ENCODE measurements around the gene SDHA.
"Not testable (repeated sequence)": the region's sequence is repeated elsewhere in the genome, so short reads cannot be mapped to it uniquely, and the experiment has no call there.

SDHA gene

GRCh38 chr5:194603-195209 is 23.4 kb upstream of the SDHA start:
- H3K4me3 ChIP-seq (ENCODE audit: low read depth, low read length): no peak overlapping the region
- no peak for TF ChIP-seq CTCF (IDR thresholded peaks at IDR 0.05; ENCODE audit: low read depth, low read length)

GRCh38 chr5:195401-196160 is 22.5 kb upstream of the SDHA start:
- 0 out of 2 replicates have a peak, but pooled peaks have one; percentile 4 for TF ChIP-seq CTCF (IDR thresholded peaks at IDR 0.05; ENCODE audit: low read depth, low read length)
- no peak overlapping the region for H3K4me3 ChIP-seq (ENCODE audit: low read depth, low read length)

GRCh38 chr5:196350-196749 is 21.8 kb upstream of the SDHA start:
- TF ChIP-seq CTCF (IDR thresholded peaks at IDR 0.05; ENCODE audit: low read depth, low read length): no peak
- no peak overlapping the region for H3K4me3 ChIP-seq (ENCODE audit: low read depth, low read length)

- H3K4me3 ChIP-seq (ENCODE audit: low read depth, low read length): not testable (repeated sequence)
Observed at GRCh38 chr5:197031-197430, 21.1 kb upstream of the SDHA start.

GRCh38 chr5:197892-198489 is 20.1 kb upstream of the SDHA start:
- TF ChIP-seq CTCF (IDR thresholded peaks at IDR 0.05; ENCODE audit: low read depth, low read length): no peak
- no peak overlapping the region for H3K4me3 ChIP-seq (ENCODE audit: low read depth, low read length)

GRCh38 chr5:198516-199196 is 19.5 kb upstream of the SDHA start:
- no peak for TF ChIP-seq CTCF (IDR thresholded peaks at IDR 0.05; ENCODE audit: low read depth, low read length)
- no peak overlapping the region for H3K4me3 ChIP-seq (ENCODE audit: low read depth, low read length)

- H3K4me3 ChIP-seq (ENCODE audit: low read depth, low read length): no peak overlapping the region
- TF ChIP-seq CTCF (IDR thresholded peaks at IDR 0.05; ENCODE audit: low read depth, low read length): no peak
Observed at GRCh38 chr5:199197-199949, 18.7 kb upstream of the SDHA start.
